Measurements from ENCODE around the gene KIF5A.

KIF5A gene

GRCh38 chr12:57622293-57623245, 72.7 kb downstream of the KIF5A start:
- no peak for DNase-seq

DNA sequence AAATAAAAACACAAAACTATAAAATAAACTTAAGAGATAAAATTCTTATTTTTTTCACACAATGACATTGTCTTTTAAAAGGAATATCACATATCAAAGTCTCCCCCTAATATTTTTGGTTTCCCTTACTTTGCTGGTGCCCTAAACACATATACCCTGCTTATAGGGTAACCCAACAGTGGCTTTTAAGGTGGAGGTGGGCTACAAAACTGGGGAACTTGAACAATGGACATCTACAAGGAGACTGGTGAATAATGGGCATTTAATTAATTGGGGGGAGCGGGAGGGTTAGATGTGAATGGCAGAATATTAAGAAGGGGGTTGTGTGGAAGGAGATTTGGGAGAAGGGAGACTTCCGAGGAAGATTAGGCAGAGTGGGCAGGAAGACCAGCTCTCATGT, 73.5 kb downstream of the KIF5A start:
- no peak for DNase-seq

GRCh38 chr12:57623811-57624390, 74.1 kb downstream of the KIF5A start:
- no peak for DNase-seq

GRCh38 chr12:57624441-57625220, 74.8 kb downstream of the KIF5A start:
- no peak for DNase-seq

- DNase-seq = no peak
These were observed 75.6 kb downstream of the KIF5A start for GRCh38 chr12:57625261-57626032.

DNA sequence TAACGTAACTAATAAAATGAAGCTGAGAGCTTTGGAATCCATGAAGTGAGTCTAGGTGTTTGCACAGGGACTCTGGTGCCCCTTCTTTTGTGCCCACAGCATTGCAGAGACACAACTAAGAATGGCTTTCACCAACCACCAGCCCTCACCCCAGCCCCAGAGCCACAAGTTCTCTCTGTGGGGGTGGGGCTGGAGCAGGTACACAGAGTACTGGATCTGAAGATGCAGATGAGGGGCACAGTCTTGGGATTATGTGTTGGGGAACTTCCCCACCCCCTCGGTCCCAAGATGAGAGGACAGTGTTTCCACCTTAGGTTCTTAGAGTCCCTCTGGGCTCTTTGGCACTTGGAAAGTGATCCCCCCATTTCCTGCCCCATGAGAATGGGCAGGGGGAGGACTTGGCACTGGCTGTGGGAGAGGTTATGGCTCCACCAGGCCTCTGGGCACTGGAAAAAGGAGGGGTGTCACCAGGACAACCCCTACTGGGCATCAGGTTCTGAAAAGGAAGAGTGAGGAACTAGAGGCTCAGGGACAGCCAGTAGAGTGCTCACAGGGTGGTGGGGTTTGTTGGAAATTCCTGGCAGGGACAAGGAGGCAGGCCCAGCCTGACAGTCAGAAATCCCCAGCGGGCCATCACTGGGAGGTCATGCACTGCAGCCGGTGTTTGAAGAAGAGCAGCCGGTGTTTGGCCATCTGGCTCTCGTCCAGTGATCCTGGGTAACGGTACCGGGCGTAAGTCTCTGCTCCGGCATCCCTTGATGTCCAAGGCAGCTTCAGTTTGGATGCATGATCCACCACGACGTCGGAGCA, 76.5 kb downstream of the KIF5A start:
- no peak for DNase-seq

DNA sequence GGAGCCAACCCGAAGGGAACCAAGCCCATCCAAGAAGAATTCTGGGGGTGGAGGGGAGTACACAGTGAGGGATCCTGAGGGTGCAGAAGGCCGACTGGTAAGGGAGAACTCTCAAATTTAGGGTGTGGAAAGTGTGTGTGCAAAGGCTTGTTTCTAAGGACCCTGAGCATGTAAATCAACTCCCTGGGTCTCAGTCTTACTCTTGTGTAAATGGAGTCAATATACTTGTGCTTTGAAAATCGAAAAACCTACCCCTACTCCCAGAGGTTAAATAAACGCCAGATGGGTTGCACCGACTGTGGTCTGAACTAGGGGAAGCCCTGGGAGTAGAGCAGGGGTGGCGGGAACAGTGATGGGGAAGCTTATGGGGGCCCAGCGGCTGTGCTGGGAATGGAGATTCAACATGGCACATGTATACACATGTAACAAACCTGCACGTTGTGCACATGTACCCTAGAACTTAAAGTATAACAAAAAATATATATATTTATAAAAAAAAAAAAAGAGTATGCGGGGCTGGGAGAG, 77.1 kb downstream of the KIF5A start:
- DNase-seq = no peak

DNA sequence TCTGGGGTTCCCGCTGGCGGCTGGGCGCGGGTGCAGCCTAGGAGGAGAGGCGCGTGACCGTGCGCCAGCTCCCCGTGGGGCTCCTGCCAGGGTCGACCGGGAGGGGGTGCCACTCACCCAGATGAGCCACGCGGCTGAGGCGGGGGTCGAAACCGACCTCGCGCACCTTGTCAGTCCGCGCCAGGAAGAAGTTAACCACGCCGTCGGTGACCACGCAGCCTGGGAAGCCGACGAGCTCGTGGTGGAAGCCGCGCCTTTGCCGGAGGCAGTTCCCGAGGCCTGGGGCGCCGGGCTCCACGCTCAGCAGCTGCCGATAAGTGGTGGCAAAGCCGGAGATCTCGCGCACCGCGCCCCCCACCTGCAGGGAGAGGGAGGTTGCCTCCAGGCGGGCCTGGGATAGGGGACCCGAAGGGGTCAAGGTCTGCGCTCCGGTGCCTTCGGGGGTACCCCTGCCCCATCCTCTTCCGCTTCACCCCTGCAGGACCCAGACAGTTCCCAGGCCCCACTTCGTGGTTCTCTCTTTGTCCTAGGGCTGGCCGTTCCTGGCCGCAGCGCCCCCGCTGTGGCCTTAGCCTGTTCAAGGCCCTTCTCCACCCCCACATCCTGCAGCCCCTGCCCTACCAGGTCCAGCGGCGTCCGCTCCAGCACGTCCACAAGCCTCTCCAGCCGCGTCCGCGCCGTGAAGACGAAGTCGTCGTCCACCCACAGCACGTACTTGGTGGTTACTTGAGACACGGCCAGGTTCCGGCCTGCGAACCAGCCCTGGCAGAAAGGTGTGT, 77.8 kb downstream of the KIF5A start:
- DNase-seq = no peak

DNA sequence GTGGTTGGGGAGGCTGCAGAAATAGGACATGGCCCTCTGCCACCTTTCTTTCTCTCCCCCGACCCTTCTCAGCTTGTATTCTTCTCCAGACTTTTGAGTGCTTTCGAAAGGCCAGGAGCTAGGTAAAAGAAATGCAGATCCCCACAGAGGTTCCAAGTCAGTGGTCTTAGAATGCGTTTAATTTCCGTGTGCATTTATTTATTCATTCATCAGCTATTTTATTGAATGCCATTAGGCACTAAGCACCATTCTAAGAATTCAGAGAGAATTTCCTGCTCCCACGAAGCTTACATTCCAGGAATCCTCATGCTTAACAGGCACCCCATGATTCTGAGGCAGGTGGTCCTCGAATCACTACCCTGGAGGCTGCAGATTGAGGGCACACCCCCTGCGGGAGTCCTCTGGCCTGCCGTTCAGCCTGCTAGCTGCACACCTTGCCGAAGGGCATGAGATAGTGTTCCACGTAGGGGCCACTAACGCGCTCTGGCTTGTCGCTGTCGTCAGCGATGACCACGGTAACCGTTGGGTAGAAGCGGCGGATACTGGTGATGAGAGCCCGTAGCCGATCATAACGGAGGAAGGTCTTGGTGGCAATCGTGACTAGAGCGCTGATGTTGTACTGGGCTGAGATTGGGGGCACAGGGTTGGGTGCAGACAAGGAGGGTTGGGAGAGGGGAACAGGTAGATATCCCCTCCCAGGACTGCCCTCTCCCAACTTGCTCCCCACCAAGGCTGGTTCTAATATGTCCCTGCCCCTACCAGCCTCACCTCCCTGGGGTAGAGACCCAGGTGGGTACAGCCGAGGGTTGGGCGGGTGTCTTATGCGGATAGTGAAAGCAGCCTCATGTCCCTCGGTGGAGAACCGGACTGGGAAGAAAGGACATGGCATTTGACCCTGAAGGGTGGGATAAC, 78.7 kb downstream of the KIF5A start:
- DNase-seq = no peak

DNA sequence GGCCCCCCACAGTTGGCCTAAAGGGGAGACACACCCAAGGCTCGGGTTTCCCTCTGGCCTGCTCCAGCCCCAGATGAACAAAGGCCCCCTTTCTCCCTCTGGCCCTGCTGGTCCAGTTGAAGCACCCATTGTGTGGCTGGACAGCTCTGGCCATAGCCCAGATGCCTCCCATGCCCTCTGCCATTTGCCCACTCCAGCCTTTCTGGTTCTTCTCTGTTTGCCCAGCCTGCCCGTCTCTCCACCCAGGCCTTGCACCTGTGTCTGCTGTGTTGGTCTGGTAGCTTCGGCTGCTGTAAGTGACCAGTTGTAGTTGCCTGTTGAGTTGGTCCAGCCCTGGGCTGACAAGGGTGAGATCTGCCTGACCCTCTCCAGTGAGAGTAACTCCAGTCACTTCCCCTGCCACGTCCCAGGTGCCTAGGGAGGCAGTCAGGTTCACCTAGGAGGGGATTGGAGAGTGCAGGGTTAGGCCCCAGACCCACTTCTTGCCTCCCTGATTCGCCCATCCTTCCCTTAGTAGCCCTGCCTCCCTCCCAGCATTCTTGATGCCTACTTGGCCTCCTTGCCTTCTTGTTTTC, 80.1 kb downstream of the KIF5A start:
- no peak for DNase-seq

DNA sequence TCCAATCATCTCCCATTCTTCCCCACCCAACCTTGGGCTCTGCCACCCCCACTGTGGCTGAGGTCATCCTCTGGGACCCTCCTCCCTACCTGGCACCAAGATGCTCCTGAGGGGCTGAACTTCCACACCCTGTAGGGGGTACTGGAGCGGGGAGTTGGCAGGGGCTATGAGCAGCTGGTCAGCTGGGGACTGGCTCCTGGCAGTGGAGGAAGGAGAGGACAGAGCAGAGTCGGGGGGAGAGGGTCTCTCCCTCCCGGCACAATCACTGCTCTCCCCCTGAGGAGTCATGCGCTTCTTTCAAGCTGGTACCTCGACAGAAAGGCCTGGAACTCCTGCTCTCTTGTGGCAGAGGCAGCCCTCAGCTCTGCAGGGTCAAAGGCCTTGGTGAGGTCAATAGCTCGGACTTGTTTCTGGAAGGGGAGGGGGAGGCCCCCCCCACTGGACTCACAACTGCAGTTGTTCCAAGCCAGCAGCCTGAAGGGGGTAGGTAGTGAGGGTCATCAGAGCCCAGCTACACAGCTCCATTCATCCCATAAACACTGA, 81.1 kb downstream of the KIF5A start:
- no peak for DNase-seq

- DNase-seq = no peak
These were observed 81.8 kb downstream of the KIF5A start for GRCh38 chr12:57631566-57632072.

GRCh38 chr12:57632073-57632957, 82.5 kb downstream of the KIF5A start:
- DNase-seq = no peak

GRCh38 chr12:57632958-57633840, 83.4 kb downstream of the KIF5A start, which contains the start of gene B4GALNT1:
Gene B4GALNT1 (minus strand): TSS chr12:57633201. CDS start chr12:57632132, 1,069 bp downstream.
- peak; percentile 57 for DNase-seq
